ENCODE measurements around the gene LAMA4.

- TF ChIP-seq POLR2A (IDR thresholded peaks at IDR 0.05) (no peak), CTCF (IDR thresholded peaks at IDR 0.05) (no peak)
These were observed 27.7 kb upstream of the LAMA4 start for GRCh38 chr6:112281821-112282615.

Measured in testis (tissue), 2 donors.